ENCODE data around the gene SMYD3. TPM values are rescaled to one million over a fixed set of nuclear protein-coding genes. Genes with fewer than 3 reads are reported as not detected.

Gene SMYD3
- total RNA-seq, 1 experiment from 2014 or later: 25.5 TPM

DNA sequence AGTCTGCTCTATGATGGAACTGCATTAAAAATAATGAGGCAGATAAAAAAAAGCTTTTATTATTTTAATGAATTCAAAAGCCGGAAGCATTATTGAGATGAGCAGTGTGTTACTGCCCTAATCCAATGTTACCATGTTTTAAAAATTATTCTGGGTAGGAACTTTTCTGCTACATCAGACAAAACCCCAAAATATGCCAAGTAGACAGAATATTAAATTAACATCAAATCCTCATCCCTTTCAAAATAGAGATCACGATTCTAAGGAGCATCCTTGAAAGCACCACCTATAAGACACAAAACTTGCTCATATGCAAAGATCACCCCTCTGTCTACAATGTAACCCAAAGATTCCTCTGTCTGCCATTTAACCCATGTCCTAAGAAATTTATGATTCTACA, 357.5 kb downstream of the SMYD3 start:
- TF ChIP-seq, protein P1, sequence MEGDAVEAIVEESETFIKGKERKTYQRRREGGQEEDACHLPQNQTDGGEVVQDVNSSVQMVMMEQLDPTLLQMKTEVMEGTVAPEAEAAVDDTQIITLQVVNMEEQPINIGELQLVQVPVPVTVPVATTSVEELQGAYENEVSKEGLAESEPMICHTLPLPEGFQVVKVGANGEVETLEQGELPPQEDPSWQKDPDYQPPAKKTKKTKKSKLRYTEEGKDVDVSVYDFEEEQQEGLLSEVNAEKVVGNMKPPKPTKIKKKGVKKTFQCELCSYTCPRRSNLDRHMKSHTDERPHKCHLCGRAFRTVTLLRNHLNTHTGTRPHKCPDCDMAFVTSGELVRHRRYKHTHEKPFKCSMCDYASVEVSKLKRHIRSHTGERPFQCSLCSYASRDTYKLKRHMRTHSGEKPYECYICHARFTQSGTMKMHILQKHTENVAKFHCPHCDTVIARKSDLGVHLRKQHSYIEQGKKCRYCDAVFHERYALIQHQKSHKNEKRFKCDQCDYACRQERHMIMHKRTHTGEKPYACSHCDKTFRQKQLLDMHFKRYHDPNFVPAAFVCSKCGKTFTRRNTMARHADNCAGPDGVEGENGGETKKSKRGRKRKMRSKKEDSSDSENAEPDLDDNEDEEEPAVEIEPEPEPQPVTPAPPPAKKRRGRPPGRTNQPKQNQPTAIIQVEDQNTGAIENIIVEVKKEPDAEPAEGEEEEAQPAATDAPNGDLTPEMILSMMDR (conservative IDR thresholded peaks at IDR 0.05): no peak
- Mint-ChIP-seq H3K36me3 (ENCODE audit: insufficient read depth in 1 of 3, low read depth in 3 of 3) (peaks cover 2 to 9% (median 3%) of the 10 kb centered on the region in 3 experiments; a peak in 6 of 7 replicates), H3K9me3 (peaks cover 2 to 3% of the 10 kb centered on the region in 2 experiments; a peak in 3 of 5 replicates), H3K4me1 (peaks cover 9 to 11% of the 10 kb centered on the region in 2 experiments), H3K4me3 (no peak overlapping the region), H3K27ac (no peak overlapping the region), H3K27me3 (ENCODE audit: low read depth) (no peaks in the 10 kb centered on the region)
- Histone ChIP-seq H2BK120ac (ENCODE audit: low read depth, low read length, poor library complexity, severe bottlenecking) (no peak overlapping the region), H3T11ph (ENCODE audit: low read length) (no peak overlapping the region), H3K4me2 (ENCODE audit: insufficient read depth, insufficient read length, low read length) (no peak overlapping the region), H2BK15ac (ENCODE audit: low read depth, low read length) (no peak overlapping the region), H3K4ac (ENCODE audit: low read depth, low read length) (no peak overlapping the region), H3K79me1 (ENCODE audit: insufficient read depth, low read depth, low read length, poor library complexity, severe bottlenecking) (no peaks in the 10 kb centered on the region), H3K79me2 (ENCODE audit: insufficient read depth, low read length) (no peaks in the 10 kb centered on the region), H4K8ac (replicated peaks; ENCODE audit: insufficient read length, low read depth, low read length) (no peak overlapping the region), H3K18ac (ENCODE audit: insufficient read length, low read depth, low read length) (no peak overlapping the region), H2BK5ac (ENCODE audit: insufficient read length, low read length) (no peak overlapping the region), H4K5ac (ENCODE audit: insufficient read length, low read depth, low read length) (no peak overlapping the region), H3K14ac (ENCODE audit: insufficient read depth, low read length) (no peak overlapping the region), H3K27me3 (ENCODE audit: insufficient read depth, low read length) (no peaks in the 10 kb centered on the region), H3K9me3 (ENCODE audit: control insufficient read depth, low read depth, low read length) (no peaks in the 10 kb centered on the region), H2AFZ (ENCODE audit: low read length) (no peak overlapping the region), H3K4me1 (ENCODE audit: insufficient read depth, low read length) (no peaks in the 10 kb centered on the region), H2BK12ac (ENCODE audit: insufficient read length, low read depth, low read length) (no peak overlapping the region), H3K23me2 (ENCODE audit: insufficient read length, low read depth, low read length, poor library complexity, severe bottlenecking) (no peaks in the 10 kb centered on the region), H2AK5ac (ENCODE audit: insufficient read length, low read length) (no peak overlapping the region), H3K9ac (ENCODE audit: extremely low read depth, insufficient read length, low read length) (no peak overlapping the region), H3K56ac (ENCODE audit: insufficient read length, low read depth, low read length) (no peak overlapping the region), H4K20me1 (ENCODE audit: control insufficient read depth, insufficient read depth, insufficient read length) (no peaks in the 10 kb centered on the region), H4K91ac (ENCODE audit: insufficient read length, low read depth, low read length) (no peak overlapping the region), H2BK20ac (ENCODE audit: low read depth, low read length, poor library complexity, severe bottlenecking) (no peak overlapping the region), H3K27ac (ENCODE audit: insufficient read length, low read depth, low read length) (no peak overlapping the region), H3K23ac (ENCODE audit: insufficient read length, low read depth, low read length) (no peak overlapping the region)
- WGBS (ENCODE audit: extremely low coverage, insufficient read length, low lambda C conversion rate): no CpG with 5 or more reads among the region's 2 CpGs
- DNase-seq: no peak

All from H9 (cell line).